Parathyroid adenoma (tissue), 2 donors: ENCODE data around the gene FSTL4.

Source experiments
- H2AFZ ChIP-seq: fragments of 300-600 bp; sonication (generic); one replicate; pipeline ENCODE4 v1.7.0; 2017; ENCODE audit warnings: antibody characterized with exemption, mild to moderate bottlenecking
- H3K27ac ChIP-seq: fragments of 300-600 bp; sonication (generic); one replicate; pipeline ENCODE4 v1.7.0; 2017
- H3K27me3 ChIP-seq: fragments of 300-600 bp; sonication (generic); one replicate; pipeline ENCODE4 v1.7.0; 2017; ENCODE audit warnings: low read length; ENCODE audit not compliant: control insufficient read depth, insufficient read depth
- H3K36me3 ChIP-seq: fragments of 300-600 bp; sonication (generic); one replicate; pipeline ENCODE4 v1.7.0; 2017; ENCODE audit warnings: low read length; ENCODE audit not compliant: control insufficient read depth, insufficient read depth
- H3K4me1 ChIP-seq: fragments of 300-600 bp; sonication (generic); one replicate; pipeline ENCODE4 v1.7.0; 2017; ENCODE audit warnings: control low read depth
- H3K4me2 ChIP-seq: fragments of 300-600 bp; sonication (generic); one replicate; pipeline ENCODE4 v1.7.0; 2017; ENCODE audit warnings: low read length
- H3K4me3 ChIP-seq: fragments of 300-600 bp; sonication (generic); one replicate; pipeline ENCODE4 v1.7.0; 2017; ENCODE audit warnings: low read depth, low read length
- H3K79me2 ChIP-seq: fragments of 300-600 bp; sonication (generic); one replicate; pipeline ENCODE4 v1.7.0; 2017; ENCODE audit warnings: control low read depth
- H3K9ac ChIP-seq: fragments of 300-600 bp; sonication (generic); one replicate; pipeline ENCODE4 v1.7.0; 2017; ENCODE audit warnings: mild to moderate bottlenecking
- H3K9me3 ChIP-seq: fragments of 300-600 bp; sonication (generic); one replicate; pipeline ENCODE4 v1.7.0; 2017; ENCODE audit warnings: low read length; ENCODE audit not compliant: control insufficient read depth
- CTCF ChIP-seq: fragments of 300-600 bp; sonication (generic); IDR thresholded peaks from one replicate; pipeline ENCODE4 v1.7.0; 2017; ENCODE audit warnings: antibody characterized with exemption, mild to moderate bottlenecking
- donor health status: primary hyperparathyroidism.

FSTL4 gene

GRCh38 chr5:133612249-133612860 is at the start of gene FSTL4:
TSS of gene FSTL4 (minus strand) at chr5:133612541.
- Histone ChIP-seq H3K36me3 (no peaks in the 10 kb centered on the region), H3K79me2 (no peaks in the 10 kb centered on the region), H3K4me3 (peak within 1 kb of the TSS; percentile 14), H3K9me3 (no peaks in the 10 kb centered on the region), H3K27ac (peak within 1 kb of the TSS; percentile 48), H2AFZ (peak within 1 kb of the TSS; percentile 65), H3K4me2 (peak within 1 kb of the TSS; percentile 50), H3K9ac (peak within 1 kb of the TSS; percentile 1), H3K4me1 (peaks cover 13% of the 10 kb centered on the region), H3K27me3 (no peaks in the 10 kb centered on the region)
- no peak for TF ChIP-seq CTCF

- H3K4me3 ChIP-seq: no peak overlapping the region
- TF ChIP-seq CTCF: no peak
These were observed 49.0 kb upstream of the FSTL4 start for GRCh38 chr5:133661389-133661788.

GRCh38 chr5:133658327-133658726 is 46.0 kb upstream of the FSTL4 start:
- Histone ChIP-seq H3K4me1 (no peaks in the 10 kb centered on the region), H2AFZ (no peak overlapping the region), H3K9me3 (no peaks in the 10 kb centered on the region), H3K36me3 (no peaks in the 10 kb centered on the region), H3K9ac (no peak overlapping the region), H3K4me2 (no peak overlapping the region), H3K27ac (no peak overlapping the region), H3K79me2 (no peaks in the 10 kb centered on the region), H3K27me3 (no peaks in the 10 kb centered on the region), H3K4me3 (no peak overlapping the region)
- no peak for TF ChIP-seq CTCF

More at GRCh38 chr5:133661389-133661788, 49.0 kb upstream of the FSTL4 start:
- H3K36me3 ChIP-seq: no peaks in the 10 kb centered on the region
- no peaks in the 10 kb centered on the region for H3K4me1 ChIP-seq
- no peaks in the 10 kb centered on the region for H3K9me3 ChIP-seq
- H3K79me2 ChIP-seq: no peaks in the 10 kb centered on the region
- H3K27me3 ChIP-seq: no peaks in the 10 kb centered on the region
- no peak overlapping the region for H2AFZ ChIP-seq
- H3K4me2 ChIP-seq: no peak overlapping the region
- H3K27ac ChIP-seq: no peak overlapping the region
- no peak overlapping the region for H3K9ac ChIP-seq

GRCh38 chr5:133657036-133657435 is 44.7 kb upstream of the FSTL4 start:
- H2AFZ ChIP-seq: no peak overlapping the region
- H3K36me3 ChIP-seq: no peaks in the 10 kb centered on the region
- H3K9ac ChIP-seq: no peak overlapping the region
- H3K4me2 ChIP-seq: no peak overlapping the region
- H3K27ac ChIP-seq: no peak overlapping the region
- TF ChIP-seq CTCF: no peak
- H3K27me3 ChIP-seq: no peaks in the 10 kb centered on the region
- no peaks in the 10 kb centered on the region for H3K79me2 ChIP-seq
- H3K4me1 ChIP-seq: no peaks in the 10 kb centered on the region
- no peak overlapping the region for H3K4me3 ChIP-seq
- H3K9me3 ChIP-seq: no peaks in the 10 kb centered on the region

GRCh38 chr5:133655966-133656365 is 43.6 kb upstream of the FSTL4 start:
- no peak overlapping the region for H3K4me3 ChIP-seq
- H2AFZ ChIP-seq: no peak overlapping the region
- no peak overlapping the region for H3K9ac ChIP-seq
- H3K9me3 ChIP-seq: no peaks in the 10 kb centered on the region
- H3K27ac ChIP-seq: no peak overlapping the region
- H3K4me2 ChIP-seq: no peak overlapping the region
- no peaks in the 10 kb centered on the region for H3K79me2 ChIP-seq
- H3K4me1 ChIP-seq: no peaks in the 10 kb centered on the region
- H3K27me3 ChIP-seq: no peaks in the 10 kb centered on the region
- no peak for TF ChIP-seq CTCF
- H3K36me3 ChIP-seq: no peaks in the 10 kb centered on the region
